Stromal cell of bone marrow (primary cell): ENCODE measurements around the gene PDIA4.
"Not testable (repeated sequence)": the region's sequence is repeated elsewhere in the genome, so short reads cannot be mapped to it uniquely, and the experiment has no call there.

Source experiments
- DNase-seq: peaks from one replicate; pipeline ENCODE4 v3.0.0-alpha.2; 2012; ENCODE audit warnings: low read depth

Gene PDIA4

DNA sequence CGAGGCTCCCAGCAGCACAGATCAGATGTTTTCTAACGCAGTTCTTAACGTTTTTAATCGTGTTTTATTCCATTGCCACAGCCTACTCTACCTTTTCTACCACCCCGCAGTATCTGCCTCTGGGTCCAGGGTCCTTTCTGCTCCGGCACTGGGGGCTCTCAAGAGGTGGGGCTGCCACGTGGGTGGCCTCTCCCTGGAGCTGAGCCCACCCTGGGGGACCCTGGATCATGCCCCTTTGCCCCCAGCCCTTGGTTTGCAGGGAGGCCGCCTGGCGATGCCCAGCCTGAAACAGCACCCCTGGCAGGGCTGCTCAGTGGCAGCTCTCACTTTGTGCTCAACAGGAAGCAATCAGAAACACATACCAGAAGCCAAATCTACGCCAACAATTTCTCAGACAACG is 25.3 kb downstream of the PDIA4 start:
- no peak for DNase-seq

DNA sequence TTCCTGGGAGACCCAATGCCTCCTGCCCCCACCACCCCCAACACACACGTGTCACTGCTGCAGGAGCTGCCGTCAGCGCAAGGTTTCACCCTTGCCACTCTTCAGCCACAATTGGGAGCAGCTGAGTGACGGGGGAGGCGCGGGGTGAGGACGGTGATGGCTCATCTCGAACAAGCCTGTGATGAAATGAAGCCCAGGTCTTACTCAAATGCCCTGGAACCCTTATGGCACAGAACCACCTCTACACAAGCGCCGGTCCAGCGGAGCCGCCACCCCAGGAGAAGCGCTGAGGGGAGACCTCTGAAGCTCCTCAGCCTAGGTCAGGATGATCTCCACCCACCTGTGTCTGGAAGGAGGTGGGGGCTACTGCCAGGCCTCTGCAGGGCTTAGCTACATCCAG is 25.7 kb downstream of the PDIA4 start:
- no peak for DNase-seq

DNA sequence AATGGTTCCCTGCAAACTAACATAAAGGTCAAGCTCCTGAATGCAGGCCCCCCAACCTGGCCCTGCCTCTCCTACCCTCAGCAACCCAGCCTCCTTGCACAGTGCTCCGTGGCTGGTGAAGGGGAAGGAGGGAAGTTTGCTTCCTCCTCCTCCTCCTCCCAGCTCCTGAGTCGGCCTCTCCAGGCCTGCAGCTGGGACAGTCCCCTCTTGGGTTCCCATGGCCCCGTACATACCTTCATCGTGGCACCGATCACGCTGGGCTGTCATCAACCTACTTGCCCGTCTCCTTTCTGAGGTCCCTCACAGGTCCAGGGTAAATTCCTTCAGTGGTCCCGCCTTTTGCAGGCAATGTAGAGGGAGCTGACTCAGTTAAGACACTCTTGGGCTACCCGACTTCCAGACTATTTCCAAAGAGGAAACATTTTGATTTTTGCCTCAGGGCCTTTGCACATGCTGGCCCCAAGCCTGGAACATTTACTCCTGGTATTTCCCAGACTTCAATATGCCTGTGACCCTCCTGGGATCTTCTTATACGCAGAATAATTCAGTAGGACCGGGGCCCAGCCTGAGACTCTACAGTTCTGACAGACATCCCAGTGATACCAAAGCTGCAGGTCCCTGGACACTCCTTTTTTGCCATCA is 26.8 kb downstream of the PDIA4 start:
- DNase-seq = no peak

DNA sequence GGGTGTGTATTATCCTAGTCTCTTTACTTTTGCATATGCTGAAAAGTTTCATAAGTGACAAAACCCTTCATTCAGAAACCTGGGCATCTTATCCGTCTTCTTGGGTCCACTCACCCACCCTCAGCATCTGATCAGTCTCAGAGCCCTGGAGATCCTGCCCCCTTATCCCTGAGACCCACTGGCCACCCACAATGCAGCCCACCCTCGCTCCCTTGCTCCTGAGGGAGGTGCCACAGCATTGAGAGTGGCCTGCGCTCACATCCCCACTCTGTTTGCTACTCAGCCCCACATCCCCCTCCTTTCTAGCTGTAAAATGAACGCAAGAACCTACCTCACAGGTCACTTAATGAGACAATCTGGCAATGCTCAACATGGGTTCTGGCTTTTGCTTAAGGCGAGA is 27.3 kb downstream of the PDIA4 start:
- no peak for DNase-seq

DNA sequence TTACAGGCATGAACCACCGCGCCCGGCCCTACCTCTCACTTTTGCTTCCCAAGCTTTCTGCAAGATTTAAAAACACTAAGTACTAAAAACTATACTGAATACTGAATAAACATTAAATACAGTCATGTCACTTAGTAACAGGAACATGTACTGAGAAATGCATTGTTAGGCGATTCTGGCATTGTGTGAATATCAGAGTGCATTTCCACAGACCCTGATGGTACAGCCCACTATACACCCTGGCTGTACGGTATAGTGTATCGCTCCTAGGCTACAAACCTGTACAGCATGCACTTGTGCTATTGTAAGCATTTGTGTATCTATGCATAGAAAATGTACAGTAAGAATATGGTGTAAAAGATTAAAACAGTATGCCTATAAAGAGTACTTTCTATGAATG is 29.1 kb downstream of the PDIA4 start:
- no peak for DNase-seq

DNA sequence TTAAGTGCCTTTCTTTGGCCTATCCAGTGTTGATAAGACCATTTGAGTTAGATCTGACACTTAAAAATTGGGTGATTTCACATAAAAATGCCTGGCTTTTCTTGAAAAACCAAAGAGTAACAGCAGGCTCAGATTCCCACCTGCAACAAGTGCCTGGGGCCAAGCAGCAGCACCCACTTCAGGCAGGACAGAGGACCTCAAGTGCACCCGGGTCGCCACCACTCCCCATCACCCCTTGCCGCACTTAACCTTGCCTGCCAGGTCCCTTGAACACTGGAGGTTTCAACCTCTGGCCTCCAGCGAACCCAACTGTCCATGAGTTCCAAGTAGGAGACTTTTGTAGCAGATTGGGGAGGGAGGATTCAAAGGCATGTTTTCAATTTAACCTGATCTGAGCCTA is 30.8 kb downstream of the PDIA4 start:
- DNase-seq = no peak

DNA sequence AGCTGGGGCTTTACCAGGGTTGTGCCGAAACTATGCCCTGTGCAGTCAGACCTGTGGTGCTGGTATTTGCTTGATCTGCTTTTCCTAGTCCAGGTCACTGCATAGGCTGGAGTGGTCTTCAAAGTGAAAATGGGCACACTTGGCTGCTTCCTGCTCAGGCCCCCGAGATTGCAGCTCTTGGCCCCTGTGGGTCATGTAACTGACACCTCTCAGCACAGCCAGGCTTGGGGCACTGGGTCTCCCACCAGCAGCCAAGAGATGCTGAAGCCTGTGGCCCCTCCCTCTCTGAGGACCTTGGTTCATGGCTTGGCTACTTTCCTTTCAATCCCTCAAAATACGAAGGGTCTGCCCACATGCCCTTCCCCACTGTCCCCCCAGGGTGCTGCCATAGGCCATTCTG is 33.7 kb downstream of the PDIA4 start:
- DNase-seq = no peak

DNA sequence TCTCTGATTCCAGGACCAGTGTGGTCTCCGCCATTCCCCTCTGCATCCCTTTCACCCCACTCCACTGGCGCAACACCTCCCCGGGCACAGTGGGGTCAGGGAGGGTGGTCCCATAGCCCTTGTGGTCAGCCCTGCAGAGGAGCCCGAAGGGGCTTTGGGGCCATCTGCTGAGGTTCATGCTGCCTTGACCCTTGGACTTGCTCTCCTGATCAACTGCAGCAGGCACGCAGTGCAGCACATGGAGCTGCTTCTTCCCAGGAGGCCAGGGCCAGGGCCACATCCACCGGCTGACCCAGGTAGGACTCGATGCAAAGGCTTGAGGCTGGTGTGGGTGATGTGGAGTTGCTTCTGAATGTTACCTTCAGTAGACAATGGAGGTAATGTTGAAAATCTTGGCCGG is 35.1 kb downstream of the PDIA4 start:
- DNase-seq = no peak

DNA sequence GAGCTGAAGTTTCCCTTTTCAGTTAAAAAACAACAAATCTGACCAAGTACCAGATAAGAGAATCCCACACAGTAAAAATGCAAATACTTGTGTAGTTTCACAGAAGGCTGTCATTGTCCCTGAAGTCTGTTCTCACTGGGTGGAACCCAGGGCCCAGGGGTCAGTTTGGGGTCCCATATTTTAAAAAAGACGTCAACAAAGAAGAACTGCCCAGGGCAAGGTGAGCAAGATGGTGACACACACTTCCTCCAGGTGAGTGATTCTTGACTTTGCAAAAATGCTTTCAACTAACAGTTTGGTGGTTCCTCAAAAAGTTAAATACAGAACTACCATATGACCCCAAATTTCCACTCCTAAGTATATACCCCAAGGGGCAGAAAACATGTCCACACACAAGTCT is 36.8 kb downstream of the PDIA4 start:
- DNase-seq = no peak

DNA sequence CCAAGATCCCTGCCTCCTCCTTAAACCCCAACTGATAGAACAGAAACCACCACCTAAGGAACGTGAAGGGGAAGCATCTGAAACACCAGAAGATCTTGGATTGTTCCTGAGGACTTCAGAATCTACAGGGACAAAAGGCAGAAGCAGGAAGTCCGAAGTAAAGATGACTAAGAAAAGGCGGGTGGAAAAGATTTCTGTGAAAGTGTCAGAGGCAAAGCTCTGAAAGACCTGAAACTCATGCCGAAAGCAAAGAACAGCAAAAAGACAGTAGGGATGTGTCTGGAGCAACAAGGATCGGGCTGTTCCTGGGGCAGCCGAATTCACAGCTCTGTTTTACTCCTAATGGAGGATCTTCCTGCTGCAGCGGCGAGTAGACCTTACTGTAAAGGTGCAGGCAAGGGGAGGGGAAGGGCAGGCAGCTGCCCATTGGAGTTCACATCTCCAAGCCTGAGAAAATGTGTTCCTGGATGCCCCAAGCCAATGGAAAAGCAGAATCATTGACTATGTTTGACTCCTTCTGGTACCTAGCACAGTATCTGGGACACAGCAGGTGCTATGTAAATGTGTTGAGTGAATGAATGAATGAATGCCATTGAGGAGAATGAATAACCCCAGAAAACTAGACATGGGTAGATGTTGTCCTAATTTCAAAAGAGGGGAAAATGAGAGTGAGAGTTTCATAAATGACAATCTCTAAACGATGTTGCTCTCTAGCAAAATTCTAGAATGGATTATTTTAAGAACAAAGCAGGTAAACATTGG is 40.4 kb downstream of the PDIA4 start:
- no peak for DNase-seq

DNA sequence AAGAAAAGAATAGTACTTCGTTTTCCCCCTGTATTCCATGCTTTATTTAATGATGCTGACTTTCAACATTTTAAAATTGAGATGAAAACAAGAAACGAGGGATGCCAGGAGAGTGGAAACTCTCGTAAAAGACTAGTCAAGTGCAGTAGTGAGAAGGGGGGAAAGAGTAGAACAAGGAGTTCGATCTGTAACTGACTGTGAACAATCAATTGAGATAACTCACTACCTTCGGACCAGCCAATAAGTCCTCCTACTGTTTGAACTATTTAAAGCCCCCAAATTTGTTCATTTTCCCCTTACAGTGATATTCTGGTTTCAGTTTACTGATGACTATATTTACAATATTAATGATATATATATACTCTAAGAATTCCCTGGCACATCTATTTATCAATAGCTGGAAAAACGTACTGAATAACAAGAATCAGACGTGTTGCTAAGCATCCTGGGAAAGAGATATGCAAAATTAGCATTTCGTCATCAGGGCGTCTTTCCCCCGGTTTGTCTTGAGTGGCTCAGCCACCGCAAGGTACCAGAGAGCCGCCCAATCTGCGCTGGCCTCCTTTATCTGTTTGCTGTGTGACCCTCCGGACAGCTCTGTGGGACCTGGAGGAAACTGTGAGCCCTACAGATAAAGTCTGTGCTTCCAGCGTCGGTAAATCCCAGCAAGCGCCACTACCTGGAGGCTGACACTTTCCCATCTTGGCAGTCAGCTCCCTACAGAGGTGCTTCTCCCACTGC is 41.1 kb downstream of the PDIA4 start:
- DNase-seq = peak; percentile 59

DNA sequence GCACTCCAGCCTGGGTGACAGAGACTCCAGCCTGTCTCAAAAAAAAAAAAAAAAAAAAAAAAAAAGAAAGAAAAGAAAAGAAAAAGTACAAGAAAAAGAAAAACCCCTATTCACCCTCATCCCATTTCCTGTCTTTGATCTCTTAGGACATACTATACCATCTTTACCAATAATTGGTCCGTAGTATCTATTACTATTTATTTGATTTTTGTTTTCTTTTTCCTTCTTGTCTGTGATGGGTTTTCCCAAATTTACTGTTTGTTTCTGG is 41.6 kb downstream of the PDIA4 start:
- no peak for DNase-seq

DNA sequence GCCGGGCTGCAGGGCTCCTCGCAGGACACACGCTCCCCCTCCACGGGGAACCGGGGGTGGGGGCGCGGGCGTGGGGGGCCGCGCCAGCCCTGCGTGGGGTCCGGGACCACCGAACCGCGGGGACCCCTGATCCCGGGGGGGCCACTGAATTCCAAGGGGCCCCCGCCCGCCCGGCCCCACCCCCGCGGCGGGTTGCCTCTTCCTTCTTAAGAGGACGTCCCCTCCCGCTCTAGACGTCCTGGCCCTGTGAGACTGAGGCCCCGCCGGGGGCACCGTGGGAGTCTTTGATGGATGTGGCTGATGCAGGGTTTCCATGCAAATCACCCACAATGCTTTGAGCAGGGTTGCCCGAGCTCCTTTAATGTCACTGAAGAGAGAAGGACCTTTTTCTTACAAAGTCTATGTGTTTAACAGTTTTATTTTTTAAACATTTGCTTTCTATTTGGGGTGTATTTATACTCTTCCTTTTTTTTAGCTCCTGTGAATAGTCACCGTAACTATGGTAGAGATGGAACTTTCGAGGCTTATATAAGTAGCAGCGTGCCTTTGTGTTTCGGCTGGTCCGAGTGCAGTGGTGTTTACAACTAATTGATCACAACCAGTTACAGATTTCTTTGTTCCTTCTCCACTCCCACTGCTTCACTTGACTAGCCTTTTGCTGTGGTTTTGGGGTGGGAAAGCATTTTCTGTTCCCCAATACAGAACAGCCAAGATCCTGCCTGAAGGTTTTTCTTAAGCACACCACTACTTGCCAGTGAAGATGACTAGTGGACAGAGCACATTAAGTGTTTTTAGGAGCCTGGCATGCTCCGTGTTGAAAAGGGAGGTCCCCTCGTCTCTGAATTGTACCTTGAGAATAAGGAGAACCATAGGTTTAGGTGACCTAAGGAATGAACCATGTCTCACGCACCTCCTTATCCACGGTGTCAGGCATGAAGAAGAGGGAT is 44.8 kb downstream of the PDIA4 start:
- no peak for DNase-seq

DNA sequence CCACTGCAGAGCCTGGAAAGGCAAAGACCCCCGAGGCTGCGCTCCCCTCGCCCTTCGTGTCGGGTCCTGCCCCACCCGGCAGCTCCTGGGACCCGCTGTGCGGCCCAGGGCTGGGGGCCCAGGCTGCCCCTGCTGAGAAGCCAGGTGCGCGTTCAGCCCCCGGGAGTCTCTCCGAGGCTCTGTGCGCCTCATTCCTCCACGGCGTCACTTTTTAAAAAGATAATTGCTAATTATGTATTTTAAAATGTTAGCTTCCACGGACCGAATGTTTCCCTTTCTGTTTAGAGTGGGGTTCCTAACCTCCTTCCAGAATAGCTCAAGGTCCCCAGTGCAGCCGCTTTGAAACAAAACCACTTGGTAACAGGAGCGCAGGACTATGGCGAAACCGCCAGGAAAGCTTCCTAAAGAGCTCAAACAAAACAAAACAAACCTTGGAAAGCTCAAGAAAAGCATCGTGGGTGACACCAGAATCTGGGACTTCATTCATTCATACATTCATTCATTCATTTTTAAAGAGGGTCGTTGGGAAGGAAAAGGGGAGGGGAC is 45.6 kb downstream of the PDIA4 start:
- DNase-seq = no peak

DNA sequence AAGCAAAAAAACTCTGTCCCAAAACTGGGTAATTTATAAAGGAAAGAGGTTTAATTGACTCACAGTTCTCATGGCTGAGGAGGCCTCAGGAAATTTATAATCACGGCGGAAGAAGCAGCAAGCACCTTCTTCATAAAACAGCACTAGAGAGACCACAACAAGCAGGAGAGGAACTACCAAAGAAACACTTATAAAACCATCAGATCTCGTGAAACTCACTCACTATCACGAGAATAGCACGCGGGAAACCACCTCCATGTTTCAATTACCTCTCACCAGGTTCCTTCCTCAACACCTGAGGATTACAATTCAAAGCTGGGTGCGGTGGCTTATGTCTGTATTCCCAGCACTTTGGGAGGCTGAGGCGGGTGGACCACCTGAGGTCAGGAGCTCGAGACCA is 48.5 kb downstream of the PDIA4 start:
- DNase-seq = no peak

DNA sequence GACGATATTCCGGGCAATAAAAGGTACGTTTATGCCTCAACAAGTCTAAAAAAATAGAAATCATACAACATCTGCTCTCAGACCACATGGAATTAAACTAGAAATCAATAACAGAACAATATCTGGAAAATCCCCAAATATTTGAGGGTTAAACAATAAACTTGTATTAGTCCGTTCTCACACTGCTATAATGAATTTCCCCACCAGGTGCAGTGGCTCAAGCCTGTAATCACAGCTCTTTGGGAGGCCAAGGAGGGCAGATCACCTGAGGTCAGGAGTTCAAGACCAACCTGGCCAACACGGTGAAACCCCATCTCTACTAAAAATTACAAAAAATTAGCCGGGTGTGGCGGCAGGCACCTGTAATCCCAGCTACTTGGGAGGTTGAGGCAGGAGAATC is 49.2 kb downstream of the PDIA4 start:
- not testable (repeated sequence) for DNase-seq

DNA sequence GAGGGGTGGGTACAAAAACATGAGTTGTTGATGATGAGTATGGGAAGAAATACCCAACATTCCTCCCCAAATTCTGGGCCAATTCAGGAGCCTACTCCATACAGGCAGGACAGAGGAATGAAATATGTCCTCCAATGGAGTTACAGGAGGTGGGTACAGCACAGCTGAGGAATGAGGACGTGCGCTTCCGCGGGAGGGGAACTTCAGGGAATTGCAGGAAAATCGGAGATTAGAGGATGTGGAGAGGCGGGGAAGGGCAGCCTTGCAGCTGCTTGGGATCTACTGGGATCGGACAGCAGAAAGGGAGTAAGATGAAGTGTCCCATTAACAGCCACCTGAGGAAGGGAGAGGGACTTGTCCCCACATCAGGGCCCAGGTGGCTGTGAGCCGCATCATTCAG is 50.2 kb downstream of the PDIA4 start:
- DNase-seq = no peak

DNA sequence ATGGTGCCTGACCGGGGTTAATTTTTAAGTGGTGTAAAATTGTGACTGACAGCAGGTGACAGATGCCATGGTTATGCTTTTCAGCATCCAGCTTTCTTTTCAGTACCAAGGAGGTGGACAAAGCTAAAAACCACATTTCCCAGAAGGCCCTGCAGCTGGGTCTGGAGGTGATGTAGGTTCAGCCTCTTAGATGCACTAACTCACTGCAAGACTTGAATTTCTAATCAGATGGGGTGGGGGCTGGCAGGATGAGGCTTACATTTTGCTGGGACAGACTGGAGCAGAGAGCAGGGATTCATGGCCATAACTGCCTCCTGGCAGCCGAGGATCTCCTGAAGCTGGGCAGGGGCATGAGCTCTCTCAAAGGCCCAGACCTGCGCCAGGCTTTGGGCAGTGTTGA is 52.4 kb downstream of the PDIA4 start:
- DNase-seq = no peak

DNA sequence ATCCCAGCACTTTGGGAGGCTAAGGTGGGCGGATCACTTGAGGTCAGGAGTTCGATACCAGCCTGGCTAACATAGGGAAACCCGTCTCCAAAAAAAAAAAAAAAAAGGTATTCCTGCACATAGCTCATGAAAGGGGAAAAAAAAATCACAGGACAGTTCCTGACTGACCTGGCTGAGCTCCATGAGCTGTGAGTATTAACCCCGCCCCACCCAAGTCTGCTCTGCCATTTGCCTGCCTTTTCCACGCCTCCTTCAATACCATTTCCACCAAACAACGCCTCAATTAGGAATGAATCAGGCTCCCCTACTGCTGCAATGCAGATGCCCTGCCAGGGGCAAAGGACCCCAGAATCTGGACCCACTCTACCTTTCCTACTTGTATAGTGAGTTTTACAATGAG is 55.0 kb downstream of the PDIA4 start:
- no peak for DNase-seq

DNA sequence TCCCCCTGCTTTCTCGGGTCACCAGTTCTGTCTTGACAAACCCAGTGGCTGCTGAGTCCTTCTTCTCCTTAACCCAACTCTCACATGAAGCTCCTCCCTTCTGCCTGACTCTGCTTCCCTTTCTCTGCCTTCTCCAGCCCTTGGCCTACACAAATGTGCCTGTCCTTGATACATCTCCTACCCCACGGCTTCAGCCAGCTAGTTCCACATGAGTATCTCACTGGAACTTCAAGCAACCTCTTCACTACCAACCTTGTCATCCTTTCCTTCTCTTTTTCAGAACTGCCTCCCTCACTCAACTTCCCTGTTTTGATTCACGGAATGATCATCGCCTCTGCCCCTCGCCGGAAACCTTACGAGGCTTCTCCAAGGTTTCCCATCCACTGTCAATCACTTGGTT is 55.9 kb downstream of the PDIA4 start:
- DNase-seq = no peak

DNA sequence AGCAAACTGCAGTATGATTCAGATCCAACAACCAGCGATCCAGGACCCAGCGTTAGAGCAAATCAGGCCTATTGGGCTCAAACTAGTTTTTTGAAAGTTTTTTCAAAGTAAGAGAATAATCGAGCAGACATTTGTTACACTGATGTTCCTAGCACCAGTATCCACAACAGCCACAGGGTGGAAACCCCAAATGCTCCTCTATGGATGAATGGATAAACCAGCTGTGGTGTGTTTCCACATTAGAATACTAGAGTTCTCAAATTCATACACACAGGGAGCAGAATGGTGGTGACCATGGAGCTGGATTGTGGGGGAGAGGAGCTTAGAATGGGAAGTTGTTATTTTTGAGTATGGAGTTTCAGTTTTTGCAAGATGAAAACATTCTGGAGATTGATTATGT is 60.7 kb downstream of the PDIA4 start:
- no peak for DNase-seq

DNA sequence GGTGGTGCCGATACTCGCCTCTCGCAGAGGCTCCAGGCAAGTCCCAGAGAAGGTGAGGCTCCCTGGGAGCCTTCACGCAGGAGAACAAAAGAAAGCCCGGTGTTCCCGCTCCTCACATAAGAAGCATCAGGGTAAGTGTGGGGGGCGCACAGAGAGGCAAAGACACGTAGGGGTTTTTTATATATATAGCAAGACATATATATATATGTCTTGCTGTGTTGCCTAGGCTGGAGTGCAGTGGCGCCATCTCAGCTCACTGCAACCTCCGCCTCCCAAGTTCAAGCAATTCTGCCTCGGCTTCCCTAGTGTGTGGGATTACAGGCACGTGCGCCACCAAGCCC is 61.3 kb downstream of the PDIA4 start:
- no peak for DNase-seq
